Ishikawa (cell line): ENCODE data around the gene PIP4K2B.
A peak's percentile ranks its signal among the peaks of the same experiment; 100 is the strongest.

ENCODE experiments used
- CEBPB ChIP-seq: IDR thresholded peaks from 2 replicates; pipeline ENCODE4 v1.6.1; 2012
- CREB1 ChIP-seq: IDR thresholded peaks from 2 replicates; pipeline ENCODE4 v1.6.1; 2012; ENCODE audit warnings: low read depth
- EGR1 ChIP-seq: IDR thresholded peaks from 2 replicates; pipeline ENCODE4 v1.6.1; 2012
- EP300 ChIP-seq: IDR thresholded peaks from 2 replicates; pipeline ENCODE4 v1.6.1; 2012; ENCODE audit warnings: borderline replicate concordance
- FOXM1 ChIP-seq: IDR thresholded peaks from 2 replicates; pipeline ENCODE4 v1.6.1; 2012; ENCODE audit warnings: low read depth, borderline replicate concordance
- MAX ChIP-seq: IDR thresholded peaks from 2 replicates; pipeline ENCODE4 v1.6.1; 2012
- RAD21 ChIP-seq: IDR thresholded peaks from 2 replicates; pipeline ENCODE4 v1.6.1; 2012; ENCODE audit warnings: low read depth
- REST ChIP-seq: IDR thresholded peaks from 2 replicates; pipeline ENCODE4 v1.6.1; 2012; ENCODE audit warnings: low read depth, mild to moderate bottlenecking
- TAF1 ChIP-seq: IDR thresholded peaks from 2 replicates; pipeline ENCODE4 v1.6.1; 2012; ENCODE audit warnings: low read depth, mild to moderate bottlenecking
- TCF12 ChIP-seq: IDR thresholded peaks from 2 replicates; pipeline ENCODE4 v1.6.1; 2012; ENCODE audit warnings: low read depth
- TEAD4 ChIP-seq: IDR thresholded peaks from 2 replicates; pipeline ENCODE4 v1.6.1; 2012
- YY1 ChIP-seq: IDR thresholded peaks from 2 replicates; pipeline ENCODE4 v1.6.1; 2012; ENCODE audit warnings: low read depth

DNA sequence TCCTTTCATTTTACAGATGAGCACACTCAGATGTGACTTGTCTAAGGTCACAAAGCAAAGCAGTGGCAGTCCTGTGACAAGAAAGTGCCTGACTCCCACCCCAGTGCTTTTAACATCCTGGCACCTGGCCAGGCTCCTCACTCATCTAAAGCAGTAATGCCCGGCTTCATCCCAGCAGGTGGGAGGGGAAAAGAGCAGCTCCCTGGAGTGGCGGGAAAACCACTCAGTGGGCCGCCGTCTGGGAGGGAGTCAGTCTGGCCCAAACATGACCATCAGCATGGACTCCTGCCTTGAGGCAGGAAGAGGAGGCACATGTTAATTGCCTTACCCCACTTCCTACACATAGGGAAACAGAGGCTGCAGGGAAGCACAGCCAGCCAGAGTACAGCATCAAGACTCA lies 53.8 kb downstream of the PIP4K2B start:
- TF ChIP-seq CREB1 (no peak), FOXM1 (no peak), EGR1 (no peak), REST (no peak), EP300 (peak; percentile 38; the same call in 1 of the 2 replicates), CEBPB (no peak), YY1 (no peak), RAD21 (no peak), MAX (peak; percentile 73), TEAD4 (no peak), TCF12 (peak; percentile 63; the same call in 1 of the 2 replicates), TAF1 (no peak)
